ENCODE results near the gene VSIG1.

DNA sequence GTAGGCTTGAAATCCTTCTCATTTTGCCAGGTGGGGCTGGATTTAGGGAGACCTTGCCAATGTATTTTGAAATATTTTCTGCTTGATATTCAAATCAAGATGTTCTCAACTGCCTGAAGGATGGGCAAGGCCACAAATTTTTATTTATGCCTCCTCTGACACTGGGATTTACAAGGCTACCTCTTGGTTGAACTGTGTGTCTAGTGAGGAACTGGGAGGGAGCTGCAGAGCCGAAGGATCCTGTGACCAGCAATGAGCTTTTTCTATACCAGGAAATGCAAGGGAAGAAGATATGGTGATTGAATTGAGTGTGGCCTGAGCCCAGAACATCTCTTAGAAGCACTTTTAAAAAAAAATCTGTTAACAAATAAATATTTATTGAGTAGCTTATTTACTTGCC, 14.9 kb downstream of the VSIG1 start:
- TF ChIP-seq, protein P1, sequence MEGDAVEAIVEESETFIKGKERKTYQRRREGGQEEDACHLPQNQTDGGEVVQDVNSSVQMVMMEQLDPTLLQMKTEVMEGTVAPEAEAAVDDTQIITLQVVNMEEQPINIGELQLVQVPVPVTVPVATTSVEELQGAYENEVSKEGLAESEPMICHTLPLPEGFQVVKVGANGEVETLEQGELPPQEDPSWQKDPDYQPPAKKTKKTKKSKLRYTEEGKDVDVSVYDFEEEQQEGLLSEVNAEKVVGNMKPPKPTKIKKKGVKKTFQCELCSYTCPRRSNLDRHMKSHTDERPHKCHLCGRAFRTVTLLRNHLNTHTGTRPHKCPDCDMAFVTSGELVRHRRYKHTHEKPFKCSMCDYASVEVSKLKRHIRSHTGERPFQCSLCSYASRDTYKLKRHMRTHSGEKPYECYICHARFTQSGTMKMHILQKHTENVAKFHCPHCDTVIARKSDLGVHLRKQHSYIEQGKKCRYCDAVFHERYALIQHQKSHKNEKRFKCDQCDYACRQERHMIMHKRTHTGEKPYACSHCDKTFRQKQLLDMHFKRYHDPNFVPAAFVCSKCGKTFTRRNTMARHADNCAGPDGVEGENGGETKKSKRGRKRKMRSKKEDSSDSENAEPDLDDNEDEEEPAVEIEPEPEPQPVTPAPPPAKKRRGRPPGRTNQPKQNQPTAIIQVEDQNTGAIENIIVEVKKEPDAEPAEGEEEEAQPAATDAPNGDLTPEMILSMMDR (IDR thresholded peaks at IDR 0.05): no peak
- no peak for TF ChIP-seq EZH2 (IDR thresholded peaks at IDR 0.05; ENCODE audit: borderline replicate concordance, insufficient read depth, low read depth, low read length, poor library complexity, severe bottlenecking)

Data from B cell (primary cell).